ENCODE data around the gene CDKN1C.

The CDKN1C gene

GRCh38 chr11:2890466-2891294, 5.1 kb upstream of the CDKN1C start:
- DNase-seq (ENCODE audit: low spot score), result no peak

- DNase-seq (ENCODE audit: low spot score), result no peak
These were observed 4.0 kb upstream of the CDKN1C start for GRCh38 chr11:2889362-2890273.

GRCh38 chr11:2888266-2888968, 2.8 kb upstream of the CDKN1C start:
- DNase-seq (ENCODE audit: low spot score), result peak; percentile 84

GRCh38 chr11:2887515-2888195, 2.1 kb upstream of the CDKN1C start:
- DNase-seq (ENCODE audit: low spot score), result no peak

- no peak for DNase-seq (ENCODE audit: low spot score)
These were observed 1.4 kb upstream of the CDKN1C start for GRCh38 chr11:2886936-2887335.

- DNase-seq (ENCODE audit: low spot score), result no peak
These were observed 768 bp upstream of the CDKN1C start for GRCh38 chr11:2886191-2886894.

- DNase-seq (ENCODE audit: low spot score), result no peak
These were observed 428 bp downstream of the CDKN1C start for GRCh38 chr11:2885017-2885677.

GRCh38 chr11:2883979-2884815, 1.4 kb downstream of the CDKN1C start:
- no peak for DNase-seq (ENCODE audit: low spot score)

- DNase-seq (ENCODE audit: low spot score), result no peak
These were observed 2.0 kb downstream of the CDKN1C start for GRCh38 chr11:2883640-2883978.

- DNase-seq (ENCODE audit: low spot score), result no peak
These were observed 3.0 kb downstream of the CDKN1C start for GRCh38 chr11:2882396-2883110.

- no peak for DNase-seq (ENCODE audit: low spot score)
These were observed 3.6 kb downstream of the CDKN1C start for GRCh38 chr11:2881981-2882375.

GRCh38 chr11:2881076-2881980, 4.2 kb downstream of the CDKN1C start:
- DNase-seq (ENCODE audit: low spot score), result peak; percentile 28

GRCh38 chr11:2880646-2881045, 4.9 kb downstream of the CDKN1C start:
- DNase-seq (ENCODE audit: low spot score), result no peak

- no peak for DNase-seq (ENCODE audit: low spot score)
These were observed 6.8 kb downstream of the CDKN1C start for GRCh38 chr11:2878782-2879181.

- no peak for DNase-seq (ENCODE audit: low spot score)
These were observed 8.1 kb downstream of the CDKN1C start for GRCh38 chr11:2877474-2877873.

GRCh38 chr11:2874963-2875362, 10.6 kb downstream of the CDKN1C start:
- DNase-seq (ENCODE audit: low spot score), result no peak

GRCh38 chr11:2870969-2871680, 14.4 kb downstream of the CDKN1C start:
- no peak for DNase-seq (ENCODE audit: low spot score)

Data from NAMALWA (cell line).